ENCODE results near the gene GPC1. TPM values are rescaled to one million over a fixed set of nuclear protein-coding genes. Genes with fewer than 3 reads are reported as not detected.

Gene GPC1
- total and polyA plus RNA-seq, 2 donors (not counting 1 experiment from before 2014, with no cell fraction given): 147 to 218 TPM

GRCh38 chr2:240482141-240482540 lies 46.7 kb downstream of the GPC1 start:
- no peak overlapping the region for H3K4me2 ChIP-seq (ENCODE audit: extremely low read depth, insufficient read depth, low read length)
- no peaks in the 10 kb centered on the region for H3K36me3 ChIP-seq (ENCODE audit: control insufficient read depth, insufficient read depth, low read length)
- H3K4me3 ChIP-seq (replicated peaks in 1 of 4; ENCODE audit: control extremely low read depth in 1 of 4, insufficient read depth in 1 of 4, low read depth in 3 of 4, low read length in 4 of 4): no peak overlapping the region
- H3K9me3 ChIP-seq (ENCODE audit: control insufficient read depth, insufficient read depth, low read depth, low read length): no peaks in the 10 kb centered on the region
- no peak overlapping the region for H3K9ac ChIP-seq (ENCODE audit: insufficient read depth, low read length)
- no peaks in the 10 kb centered on the region for H3K27me3 ChIP-seq (ENCODE audit: control insufficient read depth, insufficient read depth, low read length)
- H3K79me2 ChIP-seq (ENCODE audit: control insufficient read depth, insufficient read depth, low read length): no peaks in the 10 kb centered on the region
- H3K4me1 ChIP-seq (ENCODE audit: control insufficient read depth, extremely low read depth, insufficient read depth, low read length): no peaks in the 10 kb centered on the region
- TF ChIP-seq EZH2 (IDR thresholded peaks at IDR 0.05; ENCODE audit: low read length, missing control alignments): no peak
- no peak for TF ChIP-seq CTCF (conservative IDR thresholded peaks at IDR 0.05 in 1 of 2, IDR thresholded peaks at IDR 0.05 in 1 of 2; ENCODE audit: low read depth in 1 of 2, low read length in 2 of 2)
- DNase-seq (ENCODE audit: low read depth in 2 of 2): no peak
- no peak overlapping the region for H3K27ac ChIP-seq (ENCODE audit: insufficient read depth, low read length)
- H2AFZ ChIP-seq (ENCODE audit: low read length): no peak overlapping the region
- no peaks in the 10 kb centered on the region for H4K20me1 ChIP-seq (ENCODE audit: control insufficient read depth, extremely low read depth, insufficient read depth, low read length)

GRCh38 chr2:240491483-240491882 lies 56.0 kb downstream of the GPC1 start:
- Histone ChIP-seq H3K4me2 (ENCODE audit: extremely low read depth, insufficient read depth, low read length) (no peak overlapping the region), H2AFZ (ENCODE audit: low read length) (no peak overlapping the region), H3K79me2 (ENCODE audit: control insufficient read depth, insufficient read depth, low read length) (no peaks in the 10 kb centered on the region), H3K9ac (ENCODE audit: insufficient read depth, low read length) (no peak overlapping the region), H3K36me3 (ENCODE audit: control insufficient read depth, insufficient read depth, low read length) (no peaks in the 10 kb centered on the region), H3K4me3 (replicated peaks in 1 of 4; ENCODE audit: control extremely low read depth in 1 of 4, insufficient read depth in 1 of 4, low read depth in 3 of 4, low read length in 4 of 4) (no peak overlapping the region), H3K9me3 (ENCODE audit: control insufficient read depth, insufficient read depth, low read depth, low read length) (no peaks in the 10 kb centered on the region), H3K27ac (ENCODE audit: insufficient read depth, low read length) (no peak overlapping the region), H4K20me1 (ENCODE audit: control insufficient read depth, extremely low read depth, insufficient read depth, low read length) (no peaks in the 10 kb centered on the region), H3K27me3 (ENCODE audit: control insufficient read depth, insufficient read depth, low read length) (no peaks in the 10 kb centered on the region), H3K4me1 (ENCODE audit: control insufficient read depth, extremely low read depth, insufficient read depth, low read length) (no peaks in the 10 kb centered on the region)
- TF ChIP-seq CTCF (conservative IDR thresholded peaks at IDR 0.05 in 1 of 2, IDR thresholded peaks at IDR 0.05 in 1 of 2; ENCODE audit: low read depth in 1 of 2, low read length in 2 of 2): no peak
- no peak for TF ChIP-seq EZH2 (IDR thresholded peaks at IDR 0.05; ENCODE audit: low read length, missing control alignments)
- DNase-seq (ENCODE audit: low read depth in 2 of 2): no peak

GRCh38 chr2:240494194-240494793 lies 58.8 kb downstream of the GPC1 start:
- H3K9me3 ChIP-seq (ENCODE audit: control insufficient read depth, insufficient read depth, low read depth, low read length): no peaks in the 10 kb centered on the region
- no peaks in the 10 kb centered on the region for H3K27me3 ChIP-seq (ENCODE audit: control insufficient read depth, insufficient read depth, low read length)
- H3K79me2 ChIP-seq (ENCODE audit: control insufficient read depth, insufficient read depth, low read length): no peaks in the 10 kb centered on the region
- H2AFZ ChIP-seq (ENCODE audit: low read length): no peak overlapping the region
- no peak overlapping the region for H3K4me3 ChIP-seq (replicated peaks in 1 of 4; ENCODE audit: control extremely low read depth in 1 of 4, insufficient read depth in 1 of 4, low read depth in 3 of 4, low read length in 4 of 4)
- DNase-seq (ENCODE audit: low read depth in 2 of 2): no peak
- H3K9ac ChIP-seq (ENCODE audit: insufficient read depth, low read length): no peak overlapping the region
- H3K36me3 ChIP-seq (ENCODE audit: control insufficient read depth, insufficient read depth, low read length): no peaks in the 10 kb centered on the region
- no peaks in the 10 kb centered on the region for H4K20me1 ChIP-seq (ENCODE audit: control insufficient read depth, extremely low read depth, insufficient read depth, low read length)
- no peak overlapping the region for H3K27ac ChIP-seq (ENCODE audit: insufficient read depth, low read length)
- H3K4me2 ChIP-seq (ENCODE audit: extremely low read depth, insufficient read depth, low read length): no peak overlapping the region
- TF ChIP-seq EZH2 (IDR thresholded peaks at IDR 0.05; ENCODE audit: low read length, missing control alignments): no peak
- no peak for TF ChIP-seq CTCF (conservative IDR thresholded peaks at IDR 0.05 in 1 of 2, IDR thresholded peaks at IDR 0.05 in 1 of 2; ENCODE audit: low read depth in 1 of 2, low read length in 2 of 2)
- H3K4me1 ChIP-seq (ENCODE audit: control insufficient read depth, extremely low read depth, insufficient read depth, low read length): no peaks in the 10 kb centered on the region

Data from fibroblast of lung (primary cell).